CD4-positive, CD25-positive, alpha-beta regulatory T cell (primary cell): ENCODE measurements around the gene SPIC. TPM values are rescaled to one million over a fixed set of nuclear protein-coding genes. Genes with fewer than 3 reads are reported as not detected.
A peak's percentile ranks its signal among the peaks of the same experiment; 100 is the strongest.

Experiments
- ATAC-seq, 2 donors: fragments of 150-1000 bp; cut with Tn5 transposase; one replicate each; pipeline ENCODE4 v1.10.0; 2021; ENCODE audit warnings: low read depth in 2 of 2, moderate number of reproducible peaks in 2 of 2, moderate library complexity in 1 of 2
- DNase-seq, 3 donors: peaks; one replicate each; pipeline versions ENCODE4 v3.0.0 to v3.0.0-alpha.2; 2012 to 2022; ENCODE audit warnings: mixed read lengths in 1 of 3
- H3K27ac ChIP-seq: one replicate; pipeline ENCODE4 v1.7.0; 2013; ENCODE audit warnings: mild to moderate bottlenecking, low read length; ENCODE audit not compliant: insufficient read depth, poor library complexity, severe bottlenecking
- H3K27me3 ChIP-seq: one replicate; pipeline ENCODE4 v1.7.0; 2013; ENCODE audit warnings: low read length; ENCODE audit not compliant: control insufficient read depth, insufficient read depth
- H3K36me3 ChIP-seq: one replicate; pipeline ENCODE4 v1.7.0; 2013; ENCODE audit warnings: mild to moderate bottlenecking, low read length, moderate library complexity; ENCODE audit not compliant: control insufficient read depth, insufficient read depth
- H3K4me1 ChIP-seq: 2 replicates; pipeline ENCODE4 v1.7.0; 2013; ENCODE audit warnings: mild to moderate bottlenecking, low read length; ENCODE audit not compliant: insufficient read depth, control insufficient read depth, poor library complexity, severe bottlenecking
- H3K4me3 ChIP-seq: one replicate; pipeline ENCODE4 v1.7.0; 2013; ENCODE audit warnings: low read depth, mild to moderate bottlenecking, low read length, moderate library complexity
- H3K9me3 ChIP-seq, 2 experiments: 1 replicate in 1 of 2; 2 replicates in 1 of 2; pipeline ENCODE4 v1.7.0; 2013; ENCODE audit warnings: low read length in 2 of 2, mild to moderate bottlenecking in 1 of 2, moderate library complexity in 1 of 2; ENCODE audit not compliant: control insufficient read depth in 2 of 2
- H3K27ac Mint-ChIP-seq, 3 donors: one replicate each; pipeline ENCODE4 v1.8.0; 2020 to 2022; ENCODE audit warnings: mild to moderate bottlenecking in 3 of 3, mixed read lengths in 3 of 3, moderate library complexity in 2 of 3
- H3K27me3 Mint-ChIP-seq: one replicate; pipeline ENCODE4 v1.8.0; 2022; ENCODE audit warnings: mild to moderate bottlenecking, mixed read lengths
- H3K36me3 Mint-ChIP-seq: one replicate; pipeline ENCODE4 v1.8.0; 2020; ENCODE audit warnings: mixed read lengths
- H3K4me1 Mint-ChIP-seq, 4 donors: one replicate each; pipeline ENCODE4 v1.8.0; 2020 to 2022; ENCODE audit warnings: mixed read lengths in 4 of 4, mild to moderate bottlenecking in 1 of 4
- H3K4me3 Mint-ChIP-seq, 4 donors: one replicate each; pipeline ENCODE4 v1.8.0; 2020 to 2022; ENCODE audit warnings: mild to moderate bottlenecking in 4 of 4, mixed read lengths in 4 of 4, moderate library complexity in 3 of 4
- H3K9me3 Mint-ChIP-seq, 7 donors: one replicate each; pipeline ENCODE4 v1.8.0; 2020 to 2022; ENCODE audit warnings: mixed read lengths in 7 of 7, mild to moderate bottlenecking in 3 of 7, moderate library complexity in 2 of 7
- polyA plus RNA-seq, 4 donors: library from polyadenylated mRNA; unstranded; fragments of 300-500 nt; fragmentation: Illumina TruSeq; gene quantifications; one replicate each; pipeline ENCODE4 v1.2.3, GENCODE V29; 2021
- total RNA-seq: library from RNA; stranded (reverse); gene quantifications from one replicate; pipeline ENCODE4 v1.2.3, GENCODE V29; 2022

Gene SPIC
- total and polyA plus RNA-seq, 5 donors from 2014 or later = not detected

- Mint-ChIP-seq H3K4me1 (no peaks in the 10 kb centered on the region), H3K4me3 (no peak overlapping the region), H3K27ac (no peak overlapping the region), H3K36me3 (no peaks in the 10 kb centered on the region), H3K9me3 (peaks cover 0 to 5% (median 0%) of the 10 kb centered on the region in 7 donors), H3K27me3 (peaks cover 4% of the 10 kb centered on the region)
- H3K27me3 ChIP-seq = peaks cover 2% of the 10 kb centered on the region
- no peak overlapping the region for H3K27ac ChIP-seq
- ATAC-seq (no peak), DNase-seq (peak in 1 of 3 donors; percentile 37)
- H3K9me3 ChIP-seq = no peaks in the 10 kb centered on the region
- H3K4me1 ChIP-seq = no peaks in the 10 kb centered on the region
- H3K4me3 ChIP-seq = no peak overlapping the region
- H3K36me3 ChIP-seq = no peaks in the 10 kb centered on the region
These were observed 15.3 kb downstream of the SPIC start for GRCh38 chr12:101490286-101490920.

GRCh38 chr12:101491329-101491728 lies 16.2 kb downstream of the SPIC start:
- H3K27me3 ChIP-seq = no peaks in the 10 kb centered on the region
- H3K27ac ChIP-seq = no peak overlapping the region
- no peak for DNase-seq
- no peaks in the 10 kb centered on the region for H3K36me3 ChIP-seq
- Mint-ChIP-seq H3K4me1 (no peaks in the 10 kb centered on the region), H3K4me3 (no peak overlapping the region), H3K27me3 (peaks cover 4% of the 10 kb centered on the region), H3K9me3 (peaks cover 0 to 5% (median 0%) of the 10 kb centered on the region in 7 donors), H3K36me3 (no peaks in the 10 kb centered on the region), H3K27ac (no peak overlapping the region)
- H3K4me3 ChIP-seq = no peak overlapping the region
- no peaks in the 10 kb centered on the region for H3K9me3 ChIP-seq
- no peaks in the 10 kb centered on the region for H3K4me1 ChIP-seq
- ATAC-seq = no peak

DNA sequence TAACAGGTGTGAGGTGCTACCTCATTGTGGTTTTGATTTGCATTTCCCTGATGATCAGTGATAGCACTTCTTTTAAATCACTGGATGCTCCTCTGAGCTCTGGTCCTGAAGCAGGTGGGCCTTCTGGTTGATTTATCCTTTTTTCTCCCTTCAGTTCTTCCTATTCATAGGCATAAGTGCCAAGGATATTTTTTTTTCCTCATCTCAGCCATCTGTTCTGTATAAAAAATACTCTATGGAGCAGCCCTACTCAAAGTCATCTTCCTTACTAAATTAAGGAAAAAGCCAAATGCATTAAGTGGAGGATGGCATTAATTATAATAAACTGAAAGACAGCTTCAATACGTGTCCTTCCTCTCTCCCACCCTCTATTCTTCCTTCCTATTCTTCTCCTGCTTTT lies 18.4 kb downstream of the SPIC start:
- no peak for ATAC-seq
- no peaks in the 10 kb centered on the region for H3K4me1 Mint-ChIP-seq
- no peaks in the 10 kb centered on the region for H3K4me1 ChIP-seq

GRCh38 chr12:101498252-101498651 lies 23.1 kb downstream of the SPIC start:
- Mint-ChIP-seq H3K4me3 (no peak overlapping the region), H3K9me3 (peaks cover 0 to 2% (median 0%) of the 10 kb centered on the region in 7 donors), H3K27me3 (peaks cover 4% of the 10 kb centered on the region), H3K36me3 (no peaks in the 10 kb centered on the region), H3K4me1 (no peaks in the 10 kb centered on the region), H3K27ac (no peak overlapping the region)
- no peak for DNase-seq
- Histone ChIP-seq H3K4me1 (no peaks in the 10 kb centered on the region), H3K27me3 (no peaks in the 10 kb centered on the region), H3K4me3 (no peak overlapping the region), H3K27ac (no peak overlapping the region), H3K9me3 (no peaks in the 10 kb centered on the region), H3K36me3 (no peaks in the 10 kb centered on the region)
- no peak for ATAC-seq

More for the DNA sequence above, 18.4 kb downstream of the SPIC start:
- Mint-ChIP-seq H3K27me3 (peaks cover 7% of the 10 kb centered on the region), H3K4me3 (no peak overlapping the region), H3K36me3 (no peaks in the 10 kb centered on the region), H3K9me3 (peaks cover 0 to 5% (median 0%) of the 10 kb centered on the region in 7 donors), H3K27ac (no peak overlapping the region)
- no peak overlapping the region for H3K4me3 ChIP-seq
- no peaks in the 10 kb centered on the region for H3K9me3 ChIP-seq
- DNase-seq = no peak
- no peak overlapping the region for H3K27ac ChIP-seq
- no peaks in the 10 kb centered on the region for H3K36me3 ChIP-seq
- no peaks in the 10 kb centered on the region for H3K27me3 ChIP-seq

DNA sequence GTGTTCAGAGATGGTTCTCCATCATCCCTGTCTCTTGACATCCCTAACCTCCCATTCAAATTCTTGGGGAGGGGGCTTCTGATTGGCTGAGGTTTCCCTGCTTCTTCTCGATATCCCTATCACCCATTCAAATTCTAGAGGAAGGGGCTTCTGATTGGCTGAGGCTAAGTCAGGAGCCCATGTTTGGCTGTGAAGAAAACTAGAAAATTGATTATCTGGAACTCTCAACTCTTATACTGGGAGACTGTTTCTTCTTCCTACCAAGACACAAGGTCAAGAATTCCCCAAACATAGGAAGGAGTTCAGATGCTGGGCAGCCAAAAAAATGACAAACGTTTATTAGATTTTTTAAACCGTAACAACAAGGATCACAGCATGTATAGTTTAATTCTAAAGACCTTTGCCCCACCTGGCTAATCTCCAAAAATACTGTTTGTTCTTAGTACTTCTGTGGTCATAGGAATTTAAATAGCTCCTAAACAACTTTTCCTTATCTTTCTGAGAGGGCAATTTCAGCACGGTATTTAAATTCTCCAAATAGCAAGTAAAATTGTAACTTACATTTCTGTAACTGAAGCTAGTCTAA lies 26.4 kb downstream of the SPIC start:
- Mint-ChIP-seq H3K27ac (no peak overlapping the region), H3K4me3 (no peak overlapping the region)
- ATAC-seq = no peak

DNA sequence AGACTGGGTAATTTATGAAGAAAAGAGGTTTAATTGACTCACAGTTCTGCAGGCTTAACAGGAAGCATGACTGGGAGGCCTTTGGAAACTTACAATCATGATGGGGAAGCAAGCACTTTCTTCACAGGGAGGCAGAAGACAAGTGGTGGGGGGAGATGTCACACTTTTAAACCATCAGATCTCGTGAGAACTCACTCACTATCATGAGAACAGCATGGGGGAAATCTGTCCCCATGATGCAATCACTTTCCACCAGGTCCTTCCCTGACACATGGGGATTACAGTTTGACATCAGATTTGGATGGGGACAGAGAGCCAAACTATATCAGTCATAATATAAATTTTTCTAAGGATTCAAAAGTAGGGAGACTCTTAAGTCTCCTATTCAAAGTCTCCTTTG lies 46.0 kb downstream of the SPIC start:
- no peaks in the 10 kb centered on the region for H3K4me1 Mint-ChIP-seq
- DNase-seq (no peak), ATAC-seq (no peak)
- no peak overlapping the region for H3K4me3 Mint-ChIP-seq
- no peak overlapping the region for H3K27ac Mint-ChIP-seq
- H3K9me3 Mint-ChIP-seq = peaks cover 0 to 6% (median 0%) of the 10 kb centered on the region in 7 donors
- Histone ChIP-seq H3K27ac (no peak overlapping the region), H3K4me1 (no peaks in the 10 kb centered on the region), H3K4me3 (no peak overlapping the region), H3K27me3 (no peaks in the 10 kb centered on the region), H3K36me3 (no peaks in the 10 kb centered on the region), H3K9me3 (no peaks in the 10 kb centered on the region)
- H3K36me3 Mint-ChIP-seq = no peaks in the 10 kb centered on the region
- H3K27me3 Mint-ChIP-seq = peaks cover 7% of the 10 kb centered on the region

More for the DNA sequence above, 26.4 kb downstream of the SPIC start:
- H3K4me1 Mint-ChIP-seq = no peaks in the 10 kb centered on the region
- Histone ChIP-seq H3K4me3 (no peak overlapping the region), H3K4me1 (no peaks in the 10 kb centered on the region), H3K27ac (no peak overlapping the region), H3K36me3 (no peaks in the 10 kb centered on the region), H3K27me3 (no peaks in the 10 kb centered on the region), H3K9me3 (no peaks in the 10 kb centered on the region)
- H3K9me3 Mint-ChIP-seq = peaks cover 0 to 4% (median 0%) of the 10 kb centered on the region in 7 donors
- H3K27me3 Mint-ChIP-seq = peaks cover 4% of the 10 kb centered on the region
- H3K36me3 Mint-ChIP-seq = no peaks in the 10 kb centered on the region
- no peak for DNase-seq

- H3K4me3 Mint-ChIP-seq = no peak overlapping the region
- no peak for ATAC-seq
- DNase-seq = no peak
These were observed 52.5 kb downstream of the SPIC start for GRCh38 chr12:101527682-101528081.

More at GRCh38 chr12:101527682-101528081, 52.5 kb downstream of the SPIC start:
- Histone ChIP-seq H3K4me1 (no peaks in the 10 kb centered on the region), H3K9me3 (no peaks in the 10 kb centered on the region), H3K4me3 (no peak overlapping the region), H3K27ac (no peak overlapping the region), H3K36me3 (no peaks in the 10 kb centered on the region), H3K27me3 (no peaks in the 10 kb centered on the region)
- peaks cover 8% of the 10 kb centered on the region for H3K27me3 Mint-ChIP-seq
- H3K9me3 Mint-ChIP-seq = peaks cover 0 to 4% (median 0%) of the 10 kb centered on the region in 7 donors
- H3K4me1 Mint-ChIP-seq = no peaks in the 10 kb centered on the region
- H3K36me3 Mint-ChIP-seq = no peaks in the 10 kb centered on the region
- no peak overlapping the region for H3K27ac Mint-ChIP-seq
